ENCODE measurements around the gene RPS15A. TPM values are rescaled to one million over a fixed set of nuclear protein-coding genes. Genes with fewer than 3 reads are reported as not detected.
"Not testable (repeated sequence)": the region's sequence is repeated elsewhere in the genome, so short reads cannot be mapped to it uniquely, and the experiment has no call there.

Gene RPS15A
- total RNA-seq, 1 experiment from 2014 or later = 1,177 TPM

GRCh38 chr16:18757960-18758660 is 32.0 kb downstream of the RPS15A start:
- not testable (repeated sequence) for DNase-seq (ENCODE audit: low read depth)

DNA sequence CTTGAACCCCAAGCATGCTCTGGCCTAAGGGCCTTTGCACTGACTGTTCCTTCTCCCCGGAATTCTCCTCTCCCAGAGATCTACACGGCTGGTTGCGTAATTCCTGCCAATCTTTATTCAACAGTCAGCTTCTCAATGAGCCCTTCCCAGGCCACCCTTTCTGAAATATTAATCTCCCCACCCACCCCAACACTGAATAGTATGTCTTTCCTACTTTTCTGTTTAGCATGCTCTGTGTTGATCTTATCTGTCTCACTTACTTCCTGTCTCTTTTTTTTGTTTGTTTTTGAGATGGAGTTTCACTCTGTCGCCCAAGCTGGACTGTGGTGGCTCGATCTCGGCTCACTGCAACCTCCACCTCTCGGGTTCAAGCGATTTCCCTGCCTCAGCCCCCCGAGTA is 33.5 kb downstream of the RPS15A start:
- not testable (repeated sequence) for DNase-seq (ENCODE audit: low read depth)

- DNase-seq (ENCODE audit: low read depth) = not testable (repeated sequence)
Observed at GRCh38 chr16:18742870-18743269, 47.3 kb downstream of the RPS15A start.

DNA sequence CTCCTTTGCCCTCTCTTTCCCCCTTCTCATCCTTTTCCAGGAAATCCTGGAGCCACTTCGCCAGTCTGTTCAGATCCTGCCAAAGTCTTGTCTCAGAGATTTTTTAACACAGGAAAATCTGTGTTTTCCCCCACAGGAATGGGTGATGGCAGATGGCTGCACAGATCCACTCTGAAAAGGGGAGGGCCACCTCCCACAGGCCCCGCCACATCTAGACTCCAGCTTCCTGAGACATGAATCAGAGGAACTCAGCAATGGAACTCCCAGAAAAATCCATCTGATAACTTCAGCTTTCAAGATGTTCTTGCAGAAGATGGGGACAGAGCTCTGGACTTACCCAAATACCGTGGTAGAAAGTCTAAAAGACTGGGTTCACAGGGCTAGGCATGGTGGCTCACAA is 50.1 kb downstream of the RPS15A start:
- DNase-seq (ENCODE audit: low read depth) = not testable (repeated sequence)

DNA sequence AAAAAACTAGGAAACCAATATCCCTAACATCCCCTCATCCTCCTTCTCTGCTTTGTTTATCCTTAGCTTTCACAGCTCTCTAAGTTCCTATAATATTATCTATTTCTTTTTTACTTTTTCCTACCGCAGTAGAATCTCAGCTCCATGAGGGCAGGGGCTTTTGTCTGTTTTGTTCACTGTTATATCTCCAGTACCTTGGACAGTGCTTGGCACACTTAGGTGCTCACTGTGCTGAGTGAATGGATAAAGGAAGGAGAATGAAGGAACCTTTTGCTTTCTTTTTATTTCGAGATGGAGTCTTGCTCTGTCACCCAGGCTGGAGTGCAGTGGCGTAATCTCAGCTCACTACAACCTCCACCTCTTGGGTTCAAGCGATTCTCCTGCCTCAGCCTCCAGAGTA is 51.4 kb downstream of the RPS15A start:
- not testable (repeated sequence) for DNase-seq (ENCODE audit: low read depth)

GRCh38 chr16:18734279-18734678 is 55.9 kb downstream of the RPS15A start:
- DNase-seq (ENCODE audit: low read depth) = not testable (repeated sequence)

Other genes starting within 250 kb of the RPS15A start
- gene NOMO2, start 228.2 kb downstream of the RPS15A start, total RNA-seq (2014; rRNA removed; shearing (Covaris generic)) = 71.0 and 80.0 TPM in 2 replicates
- gene ARL6IP1, start 11.2 kb upstream of the RPS15A start, total RNA-seq (2014; rRNA removed; shearing (Covaris generic)) = 422 and 461 TPM in 2 replicates
- 18.6 and 25.6 TPM in 2 replicates for gene SMG1, start 136.1 kb upstream of the RPS15A start, total RNA-seq (2014; rRNA removed; shearing (Covaris generic))
- 1.6 and 2.2 TPM in 2 replicates for gene TMC7, start 193.6 kb upstream of the RPS15A start, total RNA-seq (2014; rRNA removed; shearing (Covaris generic))